ENCODE results near the gene GPR55. TPM values are rescaled to one million over a fixed set of nuclear protein-coding genes. Genes with fewer than 3 reads are reported as not detected.

Gene GPR55
- total RNA-seq, 4 donors from 2014 or later = 0.61 to 0.88 (median 0.78) TPM

- intact Hi-C loops (cut with DNase I) = no loop called here
- H3K27ac ChIP-seq = no peak overlapping the region
- TF ChIP-seq CTCF (IDR thresholded peaks at IDR 0.05) (no peak), POLR2A (IDR thresholded peaks at IDR 0.05) (no peak)
- WGBS, 2 donors = 91 to 92% methylated on average over 9 to 13 of the region's 16 CpGs
- no peak for DNase-seq
- H3K4me1 ChIP-seq = peaks cover 0 to 11% (median 0%) of the 10 kb centered on the region in 3 donors
- H3K9me3 ChIP-seq = no peaks in the 10 kb centered on the region
- peaks cover 0 to 18% (median 0%) of the 10 kb centered on the region in 4 donors for H3K27me3 ChIP-seq
- H3K4me3 ChIP-seq = no peak overlapping the region
- no peaks in the 10 kb centered on the region for H3K36me3 ChIP-seq
Measured at GRCh38 chr2:230907361-230908091, 17.5 kb downstream of the GPR55 start.

GRCh38 chr2:230906471-230907230 lies 18.4 kb downstream of the GPR55 start:
- DNase-seq = no peak
- WGBS, 2 donors = 90% methylated on average over 7 of the region's 15 CpGs
- H3K36me3 ChIP-seq = no peaks in the 10 kb centered on the region
- no peak for TF ChIP-seq CTCF (IDR thresholded peaks at IDR 0.05)
- no peak for TF ChIP-seq POLR2A (IDR thresholded peaks at IDR 0.05)
- no peaks in the 10 kb centered on the region for H3K9me3 ChIP-seq
- H3K4me1 ChIP-seq = peaks cover 0 to 11% (median 0%) of the 10 kb centered on the region in 3 donors
- peaks cover 0 to 15% (median 0%) of the 10 kb centered on the region in 4 donors for H3K27me3 ChIP-seq
- intact Hi-C loops (cut with DNase I) = no loop called here
- H3K4me3 ChIP-seq = no peak overlapping the region
- H3K27ac ChIP-seq = no peak overlapping the region

GRCh38 chr2:230905448-230906421 lies 19.3 kb downstream of the GPR55 start:
- Histone ChIP-seq H3K4me3 (no peak overlapping the region), H3K9me3 (no peaks in the 10 kb centered on the region), H3K27me3 (peaks cover 0 to 21% (median 0%) of the 10 kb centered on the region in 4 donors), H3K36me3 (no peaks in the 10 kb centered on the region), H3K27ac (no peak overlapping the region), H3K4me1 (peaks cover 0 to 11% (median 0%) of the 10 kb centered on the region in 3 donors)
- TF ChIP-seq CTCF (IDR thresholded peaks at IDR 0.05) (no peak), POLR2A (IDR thresholded peaks at IDR 0.05) (no peak)
- DNase-seq = no peak
- 68 to 81% methylated on average over 8 to 9 of the region's 18 CpGs for WGBS, 2 donors
- intact Hi-C loops (cut with DNase I) = no loop called here

- Histone ChIP-seq H3K4me3 (no peak overlapping the region), H3K36me3 (no peaks in the 10 kb centered on the region), H3K27me3 (peaks cover 0 to 18% (median 0%) of the 10 kb centered on the region in 4 donors), H3K9me3 (no peaks in the 10 kb centered on the region), H3K4me1 (peaks cover 0 to 11% (median 0%) of the 10 kb centered on the region in 3 donors), H3K27ac (no peak overlapping the region)
- no peak for DNase-seq
- TF ChIP-seq CTCF (IDR thresholded peaks at IDR 0.05) = no peak
- no peak for TF ChIP-seq POLR2A (IDR thresholded peaks at IDR 0.05)
- intact Hi-C loops (cut with DNase I) = loop anchor here (5.0 kb wide), 1 partner anchor 82 kb away; no protein-coding TSS in a partner anchor
- 79 to 98% methylated on average over 3 to 7 of the region's 15 CpGs for WGBS, 2 donors
Measured at GRCh38 chr2:230904856-230905447, 20.1 kb downstream of the GPR55 start.
